Activated CD4-positive, alpha-beta T cell treated with anti-CD3 and anti-CD28 coated beads, Interleukin-2, amount 10 ng/mL, durations not matched to agents 24 days and 14 days (primary cell): Measurements from ENCODE around the gene DBNDD2. TPM values are rescaled to one million over a fixed set of nuclear protein-coding genes. Genes with fewer than 3 reads are reported as not detected.

Source experiments
- DNase-seq: peaks from one replicate; pipeline ENCODE4 v3.0.0; 2022
- H3K27ac Mint-ChIP-seq: one replicate; pipeline ENCODE4 v1.8.0; 2022; ENCODE audit warnings: mild to moderate bottlenecking, mixed read lengths
- H3K27me3 Mint-ChIP-seq: one replicate; pipeline ENCODE4 v1.8.0; 2022; ENCODE audit warnings: mixed read lengths
- H3K36me3 Mint-ChIP-seq: one replicate; pipeline ENCODE4 v1.8.0; 2022; ENCODE audit warnings: low read depth, mild to moderate bottlenecking, mixed read lengths
- H3K4me1 Mint-ChIP-seq: one replicate; pipeline ENCODE4 v1.8.0; 2021; ENCODE audit warnings: mixed read lengths
- H3K4me3 Mint-ChIP-seq: one replicate; pipeline ENCODE4 v1.8.0; 2022; ENCODE audit warnings: mild to moderate bottlenecking, moderate library complexity, mixed read lengths
- H3K9me3 Mint-ChIP-seq: one replicate; pipeline ENCODE4 v1.8.0; 2021; ENCODE audit warnings: mixed read lengths
- intact Hi-C: fragments of 100-400 bp; cut with micrococcal nuclease; formaldehyde crosslinking; loops from one replicate; pipeline ENCODE4 v1.15.1; 2023
- total RNA-seq: library from RNA; stranded (reverse); gene quantifications from 2 replicates; pipeline ENCODE4 v1.2.3, GENCODE V29; 2022

Gene DBNDD2
- total RNA-seq, 1 donor from 2014 or later = 19.9 TPM

GRCh38 chr20:45459606-45460005 is 51.5 kb downstream of the DBNDD2 start:
- H3K36me3 Mint-ChIP-seq = no peaks in the 10 kb centered on the region
- intact Hi-C loops = no loop called here
- no peak for DNase-seq
- no peak overlapping the region for H3K4me3 Mint-ChIP-seq
- no peak overlapping the region for H3K27ac Mint-ChIP-seq
- H3K27me3 Mint-ChIP-seq = peaks cover 14% of the 10 kb centered on the region
- H3K9me3 Mint-ChIP-seq = no peaks in the 10 kb centered on the region
- no peaks in the 10 kb centered on the region for H3K4me1 Mint-ChIP-seq

Other genes starting within 250 kb of the DBNDD2 start
- not detected in 2 replicates for gene PI3, start 233.4 kb upstream of the DBNDD2 start, total RNA-seq
- gene SEMG1, start 201.3 kb upstream of the DBNDD2 start, total RNA-seq = not detected in 2 replicates
- gene SEMG2, start 186.9 kb upstream of the DBNDD2 start, total RNA-seq = not detected in 2 replicates
- not detected in 2 replicates for gene SLPI, start 153.7 kb upstream of the DBNDD2 start, total RNA-seq
- not detected in 2 replicates for gene RBPJL, start 101.4 kb upstream of the DBNDD2 start, total RNA-seq
- 1.2 and 1.5 TPM in 2 replicates for gene MATN4, start 100.0 kb upstream of the DBNDD2 start, total RNA-seq
- 177 and 185 TPM in 2 replicates for gene SDC4, start 59.9 kb upstream of the DBNDD2 start, total RNA-seq
- gene SYS1, start 45.1 kb upstream of the DBNDD2 start, total RNA-seq = 24.4 and 26.2 TPM in 2 replicates
- gene TP53TG5, start 30.0 kb upstream of the DBNDD2 start, total RNA-seq = 0.12 TPM in 1 of 2 replicates, not detected in the other
- gene PIGT, start 7.9 kb downstream of the DBNDD2 start, total RNA-seq = 84.7 and 86.6 TPM in 2 replicates
- not detected in 2 replicates for gene WFDC2, start 61.5 kb downstream of the DBNDD2 start, total RNA-seq
- not detected in 2 replicates for gene SPINT3, start 107.3 kb downstream of the DBNDD2 start, total RNA-seq
- gene WFDC6, start 131.2 kb downstream of the DBNDD2 start, total RNA-seq = not detected in 2 replicates
- gene EPPIN, start 139.1 kb downstream of the DBNDD2 start, total RNA-seq = not detected in 2 replicates
- gene WFDC8, start 171.0 kb downstream of the DBNDD2 start, total RNA-seq = not detected in 2 replicates
- gene WFDC10A, start 221.4 kb downstream of the DBNDD2 start, total RNA-seq = not detected in 2 replicates
- not detected in 2 replicates for gene WFDC9, start 223.0 kb downstream of the DBNDD2 start, total RNA-seq